Esophagus muscularis mucosa (tissue), 4 donors: Measurements from ENCODE around the gene IFNA6. TPM values are rescaled to one million over a fixed set of nuclear protein-coding genes. Genes with fewer than 3 reads are reported as not detected.
"Not testable (repeated sequence)": the region's sequence is repeated elsewhere in the genome, so short reads cannot be mapped to it uniquely, and the experiment has no call there.

ENCODE experiments used
- DNase-seq: peaks from one replicate; pipeline ENCODE4 v3.0.0-alpha.2; 2017; ENCODE audit errors: extremely low spot score
- H3K27ac ChIP-seq, 4 donors: fragments of 200-600 bp; sonication (generic); replicated peaks in 1 of 4; 1 replicate in 3 of 4; 2 replicates in 1 of 4; pipeline ENCODE4 v1.5.1; 2016 to 2019; ENCODE audit warnings: mild to moderate bottlenecking in 1 of 4
- H3K27me3 ChIP-seq, 4 donors: fragments of 200-600 bp; sonication (generic); one replicate each; pipeline versions ENCODE4 v1.5.1 to v1.6.0; 2016 to 2019
- H3K36me3 ChIP-seq, 4 donors: fragments of 200-600 bp; sonication (generic); one replicate each; pipeline ENCODE4 v1.5.1; 2016 to 2019
- H3K4me1 ChIP-seq, 4 donors: fragments of 200-600 bp; sonication (generic); one replicate each; pipeline ENCODE4 v1.5.1; 2016 to 2019
- H3K4me3 ChIP-seq, 4 donors: fragments of 200-600 bp; sonication (generic); 1 replicate in 2 of 4; 2 replicates in 2 of 4; pipeline ENCODE4 v1.5.1; 2016 to 2019; ENCODE audit warnings: mild to moderate bottlenecking in 4 of 4, moderate library complexity in 1 of 4
- H3K9me3 ChIP-seq, 4 donors: fragments of 200-600 bp; sonication (generic); 1 replicate in 3 of 4; 2 replicates in 1 of 4; pipeline ENCODE4 v1.5.1; 2016 to 2019
- CTCF ChIP-seq, 3 experiments: fragments of 200-600 bp in 2 of 3; fragments of 450-650 bp in 1 of 3; sonication (generic) in 2 of 3; IDR thresholded peaks; one replicate each; pipeline ENCODE4 v1.5.1; 2017 to 2019; ENCODE audit warnings: antibody characterized with exemption in 3 of 3, mild to moderate bottlenecking in 2 of 3, moderate library complexity in 1 of 3
- EP300 ChIP-seq: sonication (generic); formaldehyde crosslinking; IDR thresholded peaks from one replicate; pipeline ENCODE4 v1.6.1; 2017; ENCODE audit warnings: antibody characterized with exemption
- POLR2A ChIP-seq: fragments of 450-650 bp; IDR thresholded peaks from one replicate; pipeline ENCODE4 v1.6.1; 2017; ENCODE audit warnings: antibody characterized with exemption, moderate library complexity, mild to moderate bottlenecking, low read depth
- POLR2AphosphoS5 ChIP-seq, 2 donors: sonication (generic); formaldehyde crosslinking; IDR thresholded peaks; one replicate each; pipeline ENCODE4 v1.6.1; 2017; ENCODE audit warnings: antibody characterized with exemption in 2 of 2
- WGBS: methylation state at CpG from one replicate; pipeline ENCODE4 v1.1.5; 2018; 5-methylcytosine and 5-hydroxymethylcytosine counted together
- intact Hi-C: fragments of 100-400 bp; cut with DNase I; formaldehyde crosslinking; loops from one replicate; pipeline ENCODE4 v1.15.1; 2023
- total RNA-seq, 4 donors: library from RNA; depleted of rRNA; stranded (reverse); fragments of >200 nt; gene quantifications; one replicate each; pipeline versions ENCODE4 v1.1.0 to v1.2.1, GENCODE V29; 2016

IFNA6 gene
- total RNA-seq, 4 donors from 2014 or later: not detected

- DNase-seq: no peak
- H3K9me3 ChIP-seq: no peaks in the 10 kb centered on the region
- peaks cover 0 to 50% (median 0%) of the 10 kb centered on the region in 4 donors for H3K27me3 ChIP-seq
These were observed 41.6 kb upstream of the IFNA6 start for GRCh38 chr9:21392270-21392669.

GRCh38 chr9:21385131-21385670 lies 34.5 kb upstream of the IFNA6 start, which contains the start of gene IFNA2:
IFNA2 (minus strand) TSS chr9:21385398; CDS start chr9:21385329, 69 bp downstream.
- WGBS: 71% methylated on average over 1 of the region's 1 CpG
- Histone ChIP-seq H3K4me3 (no peak within 1 kb of the TSS), H3K27ac (no peak within 1 kb of the TSS), H3K36me3 (no peaks in the 10 kb centered on the region), H3K4me1 (no peaks in the 10 kb centered on the region), H3K9me3 (no peaks in the 10 kb centered on the region), H3K27me3 (peaks cover 0 to 15% (median 0%) of the 10 kb centered on the region in 4 donors)
- TF ChIP-seq CTCF (IDR thresholded peaks at IDR 0.05) (no peak), POLR2A (no peak)
- intact Hi-C loops: no loop called here
- DNase-seq: no peak

More at GRCh38 chr9:21392270-21392669, 41.6 kb upstream of the IFNA6 start:
- TF ChIP-seq POLR2A (no peak), CTCF (IDR thresholded peaks at IDR 0.05) (peak in 1 of 3 experiments; percentile 25)
- intact Hi-C loops: loop anchor here (5.0 kb wide), 1 partner anchor 60 kb away; no protein-coding TSS in a partner anchor
- Histone ChIP-seq H3K4me1 (peaks cover 0 to 8% (median 6%) of the 10 kb centered on the region in 4 donors), H3K4me3 (no peak overlapping the region), H3K36me3 (no peaks in the 10 kb centered on the region), H3K27ac (no peak overlapping the region)
- WGBS: 85% methylated on average over 6 of the region's 6 CpGs

- no peak overlapping the region for H3K4me3 ChIP-seq
- no peak for DNase-seq
- no peak for TF ChIP-seq POLR2AphosphoS5 (IDR thresholded peaks at IDR 0.05)
- TF ChIP-seq CTCF (IDR thresholded peaks at IDR 0.05): no peak
- no peak for TF ChIP-seq EP300
- TF ChIP-seq POLR2A: no peak
- peaks cover 0 to 15% (median 0%) of the 10 kb centered on the region in 4 donors for H3K27me3 ChIP-seq
- no peaks in the 10 kb centered on the region for H3K9me3 ChIP-seq
- intact Hi-C loops: no loop called here
- no peaks in the 10 kb centered on the region for H3K4me1 ChIP-seq
- no peak overlapping the region for H3K27ac ChIP-seq
- H3K36me3 ChIP-seq: no peaks in the 10 kb centered on the region
- 62% methylated on average over 4 of the region's 4 CpGs for WGBS
These were observed 32.9 kb upstream of the IFNA6 start for GRCh38 chr9:21383627-21384026.

DNA sequence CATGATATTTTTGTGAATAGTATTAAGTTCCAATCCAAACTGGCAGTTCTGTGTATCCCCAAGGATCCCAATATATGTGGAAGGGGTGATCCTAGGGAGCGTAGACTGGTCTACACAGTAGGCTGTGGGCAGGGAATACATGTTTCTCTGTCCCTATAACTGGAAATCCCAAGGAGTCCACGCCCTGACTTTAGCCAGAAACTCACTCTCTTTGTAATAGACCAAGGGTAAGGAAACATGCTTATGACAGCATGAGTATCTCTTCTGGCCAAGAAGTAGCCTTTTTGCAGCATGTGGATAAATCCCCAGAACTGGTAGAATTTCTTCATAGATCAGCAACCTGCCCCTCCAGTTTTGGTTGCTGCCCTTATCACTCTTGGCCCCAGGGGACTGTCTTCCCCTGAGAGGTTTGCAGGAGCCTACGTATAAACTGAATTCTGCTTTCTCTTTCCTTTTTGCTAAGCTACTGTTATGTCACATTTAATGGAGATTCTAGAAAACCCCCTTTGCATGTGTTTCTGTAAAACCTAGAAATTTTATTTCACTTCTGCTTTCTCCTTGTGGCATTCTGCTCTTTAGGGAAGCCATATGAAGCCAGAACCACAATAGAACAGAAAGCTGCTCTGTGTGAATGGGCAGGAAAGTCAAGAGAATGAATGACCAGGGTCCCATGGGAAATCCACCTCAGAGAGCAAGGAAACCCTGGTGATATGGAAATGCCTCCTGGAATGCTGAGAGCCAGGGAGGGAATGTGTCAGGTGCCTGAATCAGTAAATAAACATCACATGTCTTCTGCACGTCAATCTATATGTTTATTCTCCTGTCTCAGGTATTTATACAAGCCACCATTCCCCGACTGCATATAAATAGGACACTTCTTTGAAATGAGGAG lies 31.0 kb upstream of the IFNA6 start:
- H3K27me3 ChIP-seq: peaks cover 0 to 7% (median 0%) of the 10 kb centered on the region in 4 donors
- 49% methylated on average over 5 of the region's 5 CpGs for WGBS
- TF ChIP-seq EP300 (no peak), POLR2AphosphoS5 (IDR thresholded peaks at IDR 0.05) (no peak), POLR2A (no peak), CTCF (IDR thresholded peaks at IDR 0.05) (no peak)
- no peak for DNase-seq
- H3K4me1 ChIP-seq: no peaks in the 10 kb centered on the region
- no peaks in the 10 kb centered on the region for H3K9me3 ChIP-seq
- intact Hi-C loops: no loop called here
- no peak overlapping the region for H3K4me3 ChIP-seq
- H3K27ac ChIP-seq: no peak overlapping the region
- no peaks in the 10 kb centered on the region for H3K36me3 ChIP-seq

DNA sequence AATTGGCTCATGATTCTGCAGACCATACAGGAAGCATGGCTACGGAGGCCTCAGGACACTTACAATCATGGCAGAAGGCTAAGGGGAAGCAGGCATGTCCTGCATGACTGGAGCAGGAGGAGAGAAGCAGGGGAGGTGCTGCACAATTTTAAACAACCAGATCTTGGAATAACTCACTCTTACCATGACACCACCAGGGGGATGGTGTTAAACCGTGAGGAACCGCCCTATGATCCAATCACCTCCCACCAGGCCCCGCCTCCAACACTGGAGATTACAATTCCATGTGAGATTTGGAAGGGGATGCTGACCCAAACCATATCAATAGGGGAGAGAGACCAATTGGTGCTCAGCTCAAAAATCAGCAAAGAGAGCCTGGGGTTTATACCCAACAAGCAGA lies 20.8 kb upstream of the IFNA6 start:
- H3K4me3 ChIP-seq, DNase-seq, H3K4me1 ChIP-seq, H3K9me3 ChIP-seq, H3K27ac ChIP-seq, intact Hi-C loops, H3K36me3 ChIP-seq, H3K27me3 ChIP-seq: not testable (repeated sequence)
- WGBS: 58% methylated on average over 2 of the region's 4 CpGs
